ENCODE measurements around the gene NFIB. TPM values are rescaled to one million over a fixed set of nuclear protein-coding genes. Genes with fewer than 3 reads are reported as not detected.
A peak's percentile ranks its signal among the peaks of the same experiment; 100 is the strongest.

Gene NFIB
- polyA plus RNA-seq, 3 donors = not detected

- H3K4me3 ChIP-seq (replicated peaks in 1 of 3; ENCODE audit: low read depth in 2 of 3, low read length in 3 of 3) = no peak overlapping the region
- no peak overlapping the region for H2AFZ ChIP-seq (ENCODE audit: insufficient read depth, low read depth, low read length, poor library complexity, severe bottlenecking)
- no peak overlapping the region for H3K4me2 ChIP-seq (replicated peaks; ENCODE audit: extremely low read depth, low read length, poor library complexity, severe bottlenecking)
- H3K27me3 ChIP-seq (ENCODE audit: control insufficient read depth in 2 of 2, insufficient read depth in 2 of 2, low read length in 2 of 2) = no peaks in the 10 kb centered on the region
- no peaks in the 10 kb centered on the region for H3K36me3 ChIP-seq (replicated peaks in 1 of 2; ENCODE audit: control insufficient read depth in 1 of 2, insufficient read depth in 2 of 2, low read length in 2 of 2)
- peaks cover 0 to 3% (median 0%) of the 10 kb centered on the region in 7 donors for H3K9me3 Mint-ChIP-seq
- no peaks in the 10 kb centered on the region for H3K79me2 ChIP-seq (ENCODE audit: insufficient read depth, low read length)
- H3K27ac ChIP-seq (ENCODE audit: low read depth in 1 of 2, low read length in 2 of 2) = no peak overlapping the region
- no peak overlapping the region for H3K27ac Mint-ChIP-seq
- H3K4me1 ChIP-seq (ENCODE audit: control insufficient read depth in 1 of 2, insufficient read depth in 2 of 2, low read length in 2 of 2) = no peaks in the 10 kb centered on the region
- TF ChIP-seq CTCF (IDR thresholded peaks at IDR 0.05) = no peak
- H3K4me3 Mint-ChIP-seq = no peak overlapping the region
- no peak overlapping the region for H3K9ac ChIP-seq (ENCODE audit: insufficient read depth, low read length, poor library complexity, severe bottlenecking)
- no peaks in the 10 kb centered on the region for H3K4me1 Mint-ChIP-seq
- WGBS (ENCODE audit: insufficient coverage) = no CpG with 5 or more reads among the region's 3 CpGs
- intact Hi-C loops (cut with micrococcal nuclease) = no loop called here
- no peak for DNase-seq
- H3K36me3 Mint-ChIP-seq = no peaks in the 10 kb centered on the region
- no peaks in the 10 kb centered on the region for H3K27me3 Mint-ChIP-seq (ENCODE audit: low read depth in 3 of 3)
- H4K20me1 ChIP-seq (ENCODE audit: insufficient read depth, low read length) = no peaks in the 10 kb centered on the region
- no peaks in the 10 kb centered on the region for H3K9me3 ChIP-seq (replicated peaks in 1 of 2; ENCODE audit: control insufficient read depth in 1 of 2, insufficient read depth in 1 of 2, low read length in 2 of 2)
Observed at GRCh38 chr9:14148501-14149103, 165.3 kb downstream of the NFIB start.

- H3K36me3 ChIP-seq (replicated peaks in 1 of 2; ENCODE audit: control insufficient read depth in 1 of 2, insufficient read depth in 2 of 2, low read length in 2 of 2) = no peaks in the 10 kb centered on the region
- Mint-ChIP-seq H3K27me3 (ENCODE audit: low read depth in 3 of 3) (no peaks in the 10 kb centered on the region), H3K4me1 (no peaks in the 10 kb centered on the region), H3K9me3 (peaks cover 0 to 3% (median 0%) of the 10 kb centered on the region in 7 donors), H3K27ac (peak overlapping the region in 1 of 7 donors; percentile 70), H3K4me3 (no peak overlapping the region), H3K36me3 (no peaks in the 10 kb centered on the region)
- H3K27me3 ChIP-seq (ENCODE audit: control insufficient read depth in 2 of 2, insufficient read depth in 2 of 2, low read length in 2 of 2) = no peaks in the 10 kb centered on the region
- no peak for DNase-seq
- H3K79me2 ChIP-seq (ENCODE audit: insufficient read depth, low read length) = no peaks in the 10 kb centered on the region
- no peak overlapping the region for H3K27ac ChIP-seq (ENCODE audit: low read depth in 1 of 2, low read length in 2 of 2)
- H3K4me1 ChIP-seq (ENCODE audit: control insufficient read depth in 1 of 2, insufficient read depth in 2 of 2, low read length in 2 of 2) = no peaks in the 10 kb centered on the region
- no peak overlapping the region for H2AFZ ChIP-seq (ENCODE audit: insufficient read depth, low read depth, low read length, poor library complexity, severe bottlenecking)
- H3K9ac ChIP-seq (ENCODE audit: insufficient read depth, low read length, poor library complexity, severe bottlenecking) = no peak overlapping the region
- no CpG with 5 or more reads among the region's 1 CpG for WGBS (ENCODE audit: insufficient coverage)
- no peak overlapping the region for H3K4me3 ChIP-seq (replicated peaks in 1 of 3; ENCODE audit: low read depth in 2 of 3, low read length in 3 of 3)
- TF ChIP-seq CTCF (IDR thresholded peaks at IDR 0.05) = no peak
- no peaks in the 10 kb centered on the region for H4K20me1 ChIP-seq (ENCODE audit: insufficient read depth, low read length)
- H3K4me2 ChIP-seq (replicated peaks; ENCODE audit: extremely low read depth, low read length, poor library complexity, severe bottlenecking) = no peak overlapping the region
- no peaks in the 10 kb centered on the region for H3K9me3 ChIP-seq (replicated peaks in 1 of 2; ENCODE audit: control insufficient read depth in 1 of 2, insufficient read depth in 1 of 2, low read length in 2 of 2)
- intact Hi-C loops (cut with micrococcal nuclease) = no loop called here
Observed at GRCh38 chr9:14147738-14148137, 166.2 kb downstream of the NFIB start.

All from CD14-positive monocyte (primary cell).